Liver (tissue), 9 donors: ENCODE measurements around the gene LDB3. TPM values are rescaled to one million over a fixed set of nuclear protein-coding genes. Genes with fewer than 3 reads are reported as not detected.

Experiments used
- DNase-seq: peaks from one replicate; pipeline ENCODE4 v3.0.0-alpha.2; 2017; ENCODE audit warnings: low spot score
- H3K27ac ChIP-seq, 2 donors: one replicate each; pipeline ENCODE4 v1.7.0; 2013; ENCODE audit warnings: inconsistent platforms in 2 of 2, low read length in 2 of 2, control low read depth in 1 of 2, low read depth in 1 of 2, mild to moderate bottlenecking in 1 of 2
- H3K27me3 ChIP-seq, 4 donors: one replicate each; pipeline versions ENCODE4 v1.6.1 to v1.7.0; 2013; ENCODE audit warnings: low read length in 3 of 4, inconsistent platforms in 1 of 4, mild to moderate bottlenecking in 1 of 4, moderate library complexity in 1 of 4; ENCODE audit not compliant: control insufficient read depth in 4 of 4, insufficient read depth in 4 of 4
- H3K36me3 ChIP-seq, 4 donors: one replicate each; pipeline versions ENCODE4 v1.6.1 to v1.7.0; 2013; ENCODE audit warnings: low read length in 3 of 4, mild to moderate bottlenecking in 3 of 4, low read depth in 1 of 4, moderate library complexity in 1 of 4; ENCODE audit not compliant: control insufficient read depth in 4 of 4, insufficient read depth in 3 of 4
- H3K4me1 ChIP-seq, 4 donors: one replicate each; pipeline versions ENCODE4 v1.6.1 to v1.7.0; 2013; ENCODE audit warnings: low read length in 3 of 4, mild to moderate bottlenecking in 3 of 4, moderate library complexity in 1 of 4; ENCODE audit not compliant: control insufficient read depth in 4 of 4, insufficient read depth in 4 of 4
- H3K4me3 ChIP-seq, 3 donors: one replicate each; pipeline versions ENCODE4 v1.6.1 to v1.7.0; 2013; ENCODE audit warnings: low read length in 3 of 3, control low read depth in 1 of 3, low read depth in 1 of 3, mild to moderate bottlenecking in 1 of 3
- H3K9ac ChIP-seq, 2 donors: one replicate each; pipeline ENCODE4 v1.7.0; 2013; ENCODE audit warnings: low read length in 2 of 2, mild to moderate bottlenecking in 2 of 2, moderate library complexity in 2 of 2, control low read depth in 1 of 2, low read depth in 1 of 2
- H3K9me3 ChIP-seq, 4 donors: one replicate each; pipeline versions ENCODE4 v1.6.1 to v1.7.0; 2013; ENCODE audit warnings: low read length in 3 of 4; ENCODE audit not compliant: control insufficient read depth in 4 of 4
- ATF3 ChIP-seq: IDR thresholded peaks from 2 replicates; pipeline ENCODE4 v1.6.1; 2016; ENCODE audit warnings: antibody characterized with exemption
- EGR1 ChIP-seq, 2 donors: IDR thresholded peaks; 2 replicates each; pipeline ENCODE4 v1.6.1; 2016 to 2018; ENCODE audit warnings: antibody characterized with exemption in 2 of 2, low read depth in 2 of 2
- FOXA1 ChIP-seq: IDR thresholded peaks from 2 replicates; pipeline ENCODE4 v1.6.1; 2016; ENCODE audit warnings: antibody characterized with exemption
- FOXA2 ChIP-seq: IDR thresholded peaks from 2 replicates; pipeline ENCODE4 v1.6.1; 2016; ENCODE audit warnings: antibody characterized with exemption
- GABPA ChIP-seq, 2 donors: IDR thresholded peaks in 1 of 2; conservative IDR thresholded peaks in 1 of 2; 2 replicates each; pipeline ENCODE4 v1.6.1; 2016; ENCODE audit warnings: antibody characterized with exemption in 2 of 2, mild to moderate bottlenecking in 1 of 2, moderate library complexity in 1 of 2
- HNF4A ChIP-seq, 2 donors: conservative IDR thresholded peaks; 2 replicates each; pipeline ENCODE4 v1.6.1; 2016; ENCODE audit warnings: antibody characterized with exemption in 2 of 2, mild to moderate bottlenecking in 2 of 2
- HNF4G ChIP-seq: IDR thresholded peaks from 2 replicates; pipeline ENCODE4 v1.6.1; 2016; ENCODE audit warnings: antibody characterized with exemption
- JUND ChIP-seq, 2 donors: IDR thresholded peaks; 2 replicates each; pipeline ENCODE4 v1.6.1; 2016; ENCODE audit warnings: antibody characterized with exemption in 2 of 2
- MAX ChIP-seq: IDR thresholded peaks from 2 replicates; pipeline ENCODE4 v1.6.1; 2016; ENCODE audit warnings: antibody characterized with exemption
- RAD21 ChIP-seq, 2 donors: IDR thresholded peaks; 2 replicates each; pipeline ENCODE4 v1.6.1; 2016; ENCODE audit warnings: antibody characterized with exemption in 2 of 2, mild to moderate bottlenecking in 2 of 2
- REST ChIP-seq: IDR thresholded peaks from 2 replicates; pipeline ENCODE4 v1.6.1; 2016; ENCODE audit warnings: antibody characterized with exemption, mild to moderate bottlenecking
- RXRA ChIP-seq, 2 donors: IDR thresholded peaks; 2 replicates each; pipeline ENCODE4 v1.6.1; 2017 to 2018; ENCODE audit warnings: antibody characterized with exemption in 2 of 2, mild to moderate bottlenecking in 1 of 2
- SP1 ChIP-seq: IDR thresholded peaks from 2 replicates; pipeline ENCODE4 v1.6.1; 2018; ENCODE audit warnings: antibody characterized with exemption, mild to moderate bottlenecking
- TAF1 ChIP-seq: conservative IDR thresholded peaks from 2 replicates; pipeline ENCODE4 v1.6.1; 2016; ENCODE audit warnings: antibody characterized with exemption, mild to moderate bottlenecking
- YY1 ChIP-seq: IDR thresholded peaks from 2 replicates; pipeline ENCODE4 v1.6.1; 2016; ENCODE audit warnings: antibody characterized with exemption, mild to moderate bottlenecking
- ZBTB33 ChIP-seq: IDR thresholded peaks from 2 replicates; pipeline ENCODE4 v1.6.1; 2016; ENCODE audit warnings: antibody characterized with exemption
- WGBS: extraction: QIAGEN DNeasy Blood & Tissue Kit; methylation state at CpG from one replicate; pipeline ENCODE4 v1.1.7; 2013; 5-methylcytosine and 5-hydroxymethylcytosine counted together
- polyA plus RNA-seq, 2 donors: library from polyadenylated mRNA; stranded (reverse) in 1 of 2; unstranded in 1 of 2; fragments of 200-250 nt in 1 of 2; fragments of >200 nt in 1 of 2; fragmentation: Nextera tagmentation in 1 of 2; extraction: Ambion mirVana in 1 of 2; gene quantifications; one replicate each; pipeline versions ENCODE4 v1.2.1 to v1.2.3, GENCODE V29; 2013 to 2015
- total RNA-seq, 2 donors: library from RNA; depleted of rRNA; stranded (reverse); fragments of >200 nt; gene quantifications; one replicate each; pipeline ENCODE4 v1.2.3, GENCODE V29; 2014
- donor health status: healthy.
- donor health status: healthy.
- donor health status: healthy.
- donor health status: healthy.
- donor health status: healthy.

LDB3 gene
- total and polyA plus RNA-seq, 4 donors = 0.09 to 0.42 (median 0.15) TPM; not detected in 1

- 87% methylated on average over 9 of the region's 9 CpGs for WGBS
- H3K9me3 ChIP-seq = no peaks in the 10 kb centered on the region
- no peaks in the 10 kb centered on the region for H3K27me3 ChIP-seq
- TF ChIP-seq JUND (IDR thresholded peaks at IDR 0.05) = no peak
- TF ChIP-seq MAX = no peak
- TF ChIP-seq ZBTB33 = no peak
- TF ChIP-seq ATF3 = no peak
- no peak for TF ChIP-seq REST
- no peak for TF ChIP-seq RAD21 (IDR thresholded peaks at IDR 0.05)
- no peak for TF ChIP-seq TAF1
- no peak for TF ChIP-seq RXRA (IDR thresholded peaks at IDR 0.05)
- H3K4me1 ChIP-seq = no peaks in the 10 kb centered on the region
- no peak for DNase-seq
- no peak overlapping the region for H3K4me3 ChIP-seq
- H3K9ac ChIP-seq = no peak overlapping the region
- H3K27ac ChIP-seq = no peak overlapping the region
- H3K36me3 ChIP-seq = no peaks in the 10 kb centered on the region
These were observed 31.9 kb downstream of the LDB3 start for GRCh38 chr10:86699991-86700840.

- TF ChIP-seq ATF3 = no peak
- no peak for TF ChIP-seq RAD21 (IDR thresholded peaks at IDR 0.05)
- no peak for TF ChIP-seq ZBTB33
- TF ChIP-seq HNF4G = no peak
- TF ChIP-seq GABPA (IDR thresholded peaks at IDR 0.05 in 1 of 2, conservative IDR thresholded peaks at IDR 0.05 in 1 of 2) = no peak
- TF ChIP-seq JUND (IDR thresholded peaks at IDR 0.05) = no peak
- TF ChIP-seq YY1 = no peak
- TF ChIP-seq TAF1 = no peak
- TF ChIP-seq EGR1 (IDR thresholded peaks at IDR 0.05; ENCODE audit: low read depth in 2 of 2) = no peak
- TF ChIP-seq FOXA2 = no peak
- no peak for TF ChIP-seq HNF4A (conservative IDR thresholded peaks at IDR 0.05)
- TF ChIP-seq SP1 = no peak
- no peak for TF ChIP-seq MAX
- TF ChIP-seq FOXA1 = no peak
These were observed 32.7 kb downstream of the LDB3 start for GRCh38 chr10:86700851-86701617.

More at GRCh38 chr10:86700851-86701617, 32.7 kb downstream of the LDB3 start:
- 97% methylated on average over 12 of the region's 12 CpGs for WGBS
- H3K36me3 ChIP-seq = no peaks in the 10 kb centered on the region
- no peak overlapping the region for H3K9ac ChIP-seq
- no peaks in the 10 kb centered on the region for H3K9me3 ChIP-seq
- H3K4me3 ChIP-seq = no peak overlapping the region
- no peaks in the 10 kb centered on the region for H3K4me1 ChIP-seq
- H3K27me3 ChIP-seq = no peaks in the 10 kb centered on the region
- H3K27ac ChIP-seq = no peak overlapping the region
- no peak for DNase-seq
